H4 (cell line): ENCODE results near the gene LGALS1. TPM values are rescaled to one million over a fixed set of nuclear protein-coding genes. Genes with fewer than 3 reads are reported as not detected.

ENCODE experiments used
- DNase-seq: peaks from one replicate; pipeline ENCODE4 v3.0.0-alpha.2; 2015; ENCODE audit warnings: low spot score
- total RNA-seq: library from RNA; depleted of rRNA; stranded (reverse); fragments of >200 nt; shearing (Covaris generic); gene quantifications from 2 replicates; pipeline ENCODE4 v1.2.3, GENCODE V29; 2014; rRNA removed

The LGALS1 gene
- total RNA-seq, 1 experiment from 2014 or later = 1,549 TPM

DNA sequence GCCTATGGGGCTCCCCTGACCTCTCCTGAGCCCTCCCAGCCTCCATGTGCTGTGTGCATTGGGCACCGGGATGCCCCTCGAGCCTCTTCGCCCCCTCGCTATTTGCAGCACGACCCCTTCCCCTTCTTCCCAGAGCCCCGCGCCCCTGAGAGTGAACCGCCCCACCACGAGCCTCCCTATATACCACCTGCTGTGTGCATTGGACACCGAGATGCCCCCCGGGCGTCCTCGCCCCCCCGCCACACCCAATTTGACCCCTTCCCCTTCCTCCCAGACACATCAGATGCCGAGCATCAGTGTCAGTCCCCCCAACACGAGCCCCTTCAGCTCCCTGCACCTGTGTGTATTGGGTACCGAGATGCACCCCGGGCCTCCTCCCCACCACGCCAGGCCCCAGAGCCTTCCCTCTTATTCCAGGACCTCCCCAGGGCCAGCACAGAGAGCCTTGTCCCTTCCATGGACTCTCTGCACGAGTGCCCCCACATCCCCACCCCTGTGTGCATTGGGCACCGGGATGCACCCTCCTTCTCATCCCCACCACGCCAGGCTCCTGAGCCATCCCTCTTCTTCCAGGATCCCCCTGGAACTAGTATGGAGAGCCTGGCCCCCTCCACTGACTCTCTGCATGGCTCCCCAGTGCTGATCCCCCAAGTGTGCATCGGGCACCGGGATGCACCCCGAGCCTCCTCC is 50.3 kb downstream of the LGALS1 start:
- no peak for DNase-seq

DNA sequence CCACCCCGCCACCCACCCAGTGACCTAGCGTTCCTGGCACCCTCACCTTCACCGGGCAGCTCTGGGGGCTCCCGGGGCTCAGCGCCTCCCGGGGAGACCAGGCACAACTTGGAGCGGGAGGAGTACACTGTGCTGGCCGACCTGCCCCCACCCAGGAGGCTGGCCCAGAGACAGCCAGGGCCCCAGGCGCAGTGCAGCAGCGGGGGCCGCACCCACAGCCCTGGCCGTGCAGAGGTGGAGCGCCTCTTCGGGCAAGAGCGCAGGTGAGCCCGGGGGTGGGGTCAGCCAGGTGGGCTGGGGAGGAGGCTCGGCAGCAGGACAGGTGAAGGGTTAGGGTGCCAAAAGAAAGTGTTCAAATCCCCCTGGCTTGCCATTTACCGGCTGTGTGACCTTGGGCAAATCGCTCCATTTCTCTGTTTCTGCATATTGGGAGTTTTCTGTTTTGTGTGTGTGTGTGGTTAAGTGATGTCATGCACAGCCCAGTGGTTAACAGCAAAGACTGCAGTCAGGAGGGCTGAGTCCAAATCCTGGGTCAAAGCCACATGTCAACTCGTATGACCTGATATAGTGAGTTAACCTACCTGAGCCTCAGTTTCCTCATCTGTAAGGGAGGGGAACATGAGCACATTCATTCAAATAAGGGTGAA is 50.9 kb downstream of the LGALS1 start:
- DNase-seq = no peak

DNA sequence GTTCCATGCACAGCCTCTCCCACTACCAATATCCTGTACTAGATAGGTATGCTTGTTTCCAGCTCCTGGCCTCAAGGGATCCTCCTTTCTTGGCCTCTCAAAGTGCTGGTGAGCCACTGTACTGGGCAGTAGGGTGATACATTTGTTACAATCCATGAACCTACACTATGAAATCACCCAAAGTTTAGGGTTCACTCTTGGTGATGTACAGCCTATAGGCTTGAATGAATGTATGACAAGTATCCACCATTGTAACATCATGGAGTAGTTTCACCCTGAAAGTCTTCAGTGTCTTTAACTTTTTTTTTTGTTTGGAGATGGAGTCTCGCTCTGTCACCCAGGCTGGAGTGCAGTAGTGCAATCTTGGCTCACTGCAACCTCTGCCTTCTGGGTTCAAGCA is 53.2 kb downstream of the LGALS1 start:
- no peak for DNase-seq

Other genes with a start within 250 kb of the LGALS1 start
- gene ELFN2, start 248.2 kb upstream of the LGALS1 start, total RNA-seq = 0.29 and 0.41 TPM in 2 replicates
- gene MFNG, start 189.3 kb upstream of the LGALS1 start, total RNA-seq = 0.08 TPM in 1 of 2 replicates, not detected in the other
- 2.8 and 3.9 TPM in 2 replicates for gene CARD10, start 156.2 kb upstream of the LGALS1 start, total RNA-seq
- 7.6 and 9.5 TPM in 2 replicates for gene CDC42EP1, start 115.2 kb upstream of the LGALS1 start, total RNA-seq
- gene LGALS2, start 95.5 kb upstream of the LGALS1 start, total RNA-seq = not detected in 2 replicates
- gene GGA1, start 66.8 kb upstream of the LGALS1 start, total RNA-seq = 8.2 and 31.3 TPM in 2 replicates
- 6.9 and 14.7 TPM in 2 replicates for gene SH3BP1, start 36.0 kb upstream of the LGALS1 start, total RNA-seq
- 9.0 and 9.3 TPM in 2 replicates for gene PDXP, start 16.9 kb upstream of the LGALS1 start, total RNA-seq
- 25.7 and 27.3 TPM in 2 replicates for gene NOL12, start 10.7 kb downstream of the LGALS1 start, total RNA-seq
- 18.3 and 21.9 TPM in 2 replicates for gene TRIOBP, start 21.4 kb downstream of the LGALS1 start, total RNA-seq
- 11.5 and 14.3 TPM in 2 replicates for gene GCAT, start 132.3 kb downstream of the LGALS1 start, total RNA-seq
- not detected in 2 replicates for gene GALR3, start 147.7 kb downstream of the LGALS1 start, total RNA-seq
- gene ANKRD54, start 168.7 kb downstream of the LGALS1 start, total RNA-seq = 18.3 and 19.5 TPM in 2 replicates
- gene EIF3L, start 173.8 kb downstream of the LGALS1 start, total RNA-seq = 478 and 514 TPM in 2 replicates
- gene MICALL1, start 230.7 kb downstream of the LGALS1 start, total RNA-seq = 11.6 and 17.2 TPM in 2 replicates